GM13977 (cell line): ENCODE measurements around the gene ZFP64.

Source experiments
- DNase-seq: peaks from one replicate; pipeline ENCODE4 v3.0.0; 2012; ENCODE audit warnings: low spot score
- in situ Hi-C: fragments of 300-500 bp; cut with MboI; formaldehyde crosslinking; loops from one replicate; pipeline ENCODE4 v1.12.0; 2022; ENCODE audit warnings: low sequenced_read_pairs, low pct_unique_long_range_greater_than_20kb, mixed read lengths, inconsistent platforms; ENCODE audit not compliant: unreplicated experiment
- TF ChIP-seq, protein P1 (sequence below): IDR thresholded peaks from 2 replicates; pipeline ENCODE4 v1.5.1; 2012; ENCODE audit warnings: mild to moderate bottlenecking, control low read depth; ENCODE audit not compliant: insufficient read depth; ENCODE audit errors: extremely low read depth, missing control alignments

ZFP64 gene

DNA sequence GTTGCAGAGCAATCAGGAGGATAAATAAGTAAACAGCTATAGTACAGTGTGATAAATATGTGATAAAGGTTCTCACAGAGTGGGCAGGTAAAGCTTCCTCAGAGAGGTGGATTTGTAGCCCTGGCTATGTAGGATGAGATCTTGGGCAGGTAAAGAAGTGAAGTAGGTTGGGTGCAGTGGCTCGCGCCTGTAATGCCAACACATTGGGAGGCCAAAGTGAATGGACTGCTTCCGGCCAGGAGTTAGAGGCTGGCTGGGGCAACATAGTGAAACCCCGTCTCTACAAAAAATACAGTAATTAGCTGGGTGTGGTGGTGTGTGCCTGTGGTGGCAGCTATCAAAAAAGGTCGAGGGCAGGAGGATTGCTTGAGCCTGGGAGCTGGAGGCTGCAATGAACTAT lies 72.9 kb downstream of the ZFP64 start:
- in situ Hi-C loops: no loop called here
- TF ChIP-seq, protein P1, sequence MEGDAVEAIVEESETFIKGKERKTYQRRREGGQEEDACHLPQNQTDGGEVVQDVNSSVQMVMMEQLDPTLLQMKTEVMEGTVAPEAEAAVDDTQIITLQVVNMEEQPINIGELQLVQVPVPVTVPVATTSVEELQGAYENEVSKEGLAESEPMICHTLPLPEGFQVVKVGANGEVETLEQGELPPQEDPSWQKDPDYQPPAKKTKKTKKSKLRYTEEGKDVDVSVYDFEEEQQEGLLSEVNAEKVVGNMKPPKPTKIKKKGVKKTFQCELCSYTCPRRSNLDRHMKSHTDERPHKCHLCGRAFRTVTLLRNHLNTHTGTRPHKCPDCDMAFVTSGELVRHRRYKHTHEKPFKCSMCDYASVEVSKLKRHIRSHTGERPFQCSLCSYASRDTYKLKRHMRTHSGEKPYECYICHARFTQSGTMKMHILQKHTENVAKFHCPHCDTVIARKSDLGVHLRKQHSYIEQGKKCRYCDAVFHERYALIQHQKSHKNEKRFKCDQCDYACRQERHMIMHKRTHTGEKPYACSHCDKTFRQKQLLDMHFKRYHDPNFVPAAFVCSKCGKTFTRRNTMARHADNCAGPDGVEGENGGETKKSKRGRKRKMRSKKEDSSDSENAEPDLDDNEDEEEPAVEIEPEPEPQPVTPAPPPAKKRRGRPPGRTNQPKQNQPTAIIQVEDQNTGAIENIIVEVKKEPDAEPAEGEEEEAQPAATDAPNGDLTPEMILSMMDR: no peak
- DNase-seq: no peak

DNA sequence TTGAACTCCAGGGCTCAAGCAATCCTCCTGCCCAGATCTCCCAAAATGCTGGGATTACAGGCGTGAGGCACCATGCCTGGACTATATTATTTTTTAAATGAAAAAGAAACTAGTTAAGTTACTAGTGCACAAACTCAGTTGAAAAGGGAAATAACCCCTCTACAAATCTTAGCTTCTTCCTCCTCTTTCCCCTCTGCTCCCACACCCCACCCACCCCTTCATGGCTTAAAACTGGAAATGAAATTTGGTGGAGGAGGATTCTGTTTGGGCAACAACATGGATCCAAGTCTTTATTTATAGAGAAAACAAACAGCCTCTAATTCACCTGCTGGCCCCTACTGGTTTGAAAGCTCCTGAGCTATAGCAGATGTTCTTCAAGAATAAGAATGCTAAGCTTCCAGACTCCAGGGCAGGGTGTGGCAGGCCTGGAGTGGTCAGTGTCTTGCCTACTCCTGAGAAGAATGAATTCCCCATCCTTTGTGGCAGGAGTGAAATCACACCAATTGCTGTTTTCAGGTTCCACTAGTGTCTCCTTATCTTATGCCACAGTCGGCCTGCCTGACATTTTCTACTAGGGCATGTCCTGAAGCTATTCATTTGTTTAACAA lies 73.5 kb downstream of the ZFP64 start:
- in situ Hi-C loops: no loop called here
- TF ChIP-seq, protein P1: no peak
- no peak for DNase-seq

DNA sequence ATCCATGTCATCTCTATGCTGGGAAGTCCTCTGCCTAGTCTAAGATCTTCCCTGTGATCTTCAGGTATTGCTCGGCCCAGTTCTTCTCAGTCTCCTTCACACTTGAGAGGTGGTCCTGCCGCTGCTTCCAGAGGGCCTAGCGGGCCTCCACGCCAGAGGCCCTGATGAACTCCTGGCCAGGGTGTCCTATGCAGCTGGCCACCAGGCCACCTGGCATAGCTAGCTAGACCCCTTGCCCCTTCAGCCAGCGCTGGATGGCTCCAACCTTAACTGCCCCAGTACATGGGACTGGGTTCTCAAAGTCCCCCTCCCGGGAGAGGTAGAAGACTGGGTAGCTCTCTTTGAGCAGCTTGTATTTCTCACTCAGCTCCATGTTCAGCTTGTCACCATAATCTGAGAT lies 81.1 kb downstream of the ZFP64 start:
- DNase-seq: no peak
- in situ Hi-C loops: no loop called here
- TF ChIP-seq, protein P1: no peak

DNA sequence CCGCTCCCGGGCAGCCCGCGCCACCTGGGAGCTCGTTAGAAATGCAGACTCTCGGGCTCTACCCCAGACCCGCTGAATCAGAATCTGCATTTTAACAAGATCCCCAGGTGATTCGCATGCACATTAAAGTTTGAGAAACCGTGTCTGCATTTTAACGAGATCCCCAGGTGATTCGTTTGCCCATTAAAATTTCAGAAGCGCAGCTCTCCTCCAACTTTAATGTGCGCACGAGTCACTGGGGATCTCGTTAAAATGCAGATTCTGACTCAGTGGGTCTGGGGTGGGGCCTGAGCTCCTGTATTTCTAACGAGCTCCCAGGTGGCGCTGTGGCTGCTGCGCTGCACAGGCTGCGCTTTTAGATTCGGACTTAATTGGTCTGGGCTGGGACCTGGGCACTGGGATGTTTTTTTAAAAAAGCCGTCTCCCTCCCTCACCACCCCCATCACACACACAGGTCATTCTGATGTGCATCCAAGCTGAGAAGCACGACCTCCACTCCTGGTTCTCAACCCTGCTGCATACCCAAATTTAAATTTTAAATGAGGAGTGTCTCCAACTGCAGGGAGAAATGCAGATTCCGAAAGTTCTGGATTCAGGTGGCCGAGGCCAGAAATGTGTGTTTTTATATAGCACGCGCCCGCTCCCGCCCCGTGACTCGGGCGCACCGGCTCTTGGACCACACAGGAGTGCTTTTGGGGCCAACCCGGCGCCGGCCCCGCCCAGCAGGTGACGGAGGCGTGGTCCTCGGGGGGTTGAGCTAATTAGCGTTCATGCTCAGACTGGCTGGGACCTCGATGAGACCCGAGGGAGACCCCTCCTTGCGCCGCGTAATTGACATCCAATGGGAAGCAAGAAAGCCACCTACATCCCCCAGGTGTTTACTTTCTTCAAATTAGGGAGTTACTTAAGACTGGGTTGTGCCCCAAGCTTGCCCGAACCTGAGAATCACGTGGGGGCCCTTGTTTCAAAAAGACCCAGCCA lies 85.8 kb downstream of the ZFP64 start:
- no peak for DNase-seq
- in situ Hi-C loops: no loop called here
- TF ChIP-seq, protein P1: peak; percentile 46

DNA sequence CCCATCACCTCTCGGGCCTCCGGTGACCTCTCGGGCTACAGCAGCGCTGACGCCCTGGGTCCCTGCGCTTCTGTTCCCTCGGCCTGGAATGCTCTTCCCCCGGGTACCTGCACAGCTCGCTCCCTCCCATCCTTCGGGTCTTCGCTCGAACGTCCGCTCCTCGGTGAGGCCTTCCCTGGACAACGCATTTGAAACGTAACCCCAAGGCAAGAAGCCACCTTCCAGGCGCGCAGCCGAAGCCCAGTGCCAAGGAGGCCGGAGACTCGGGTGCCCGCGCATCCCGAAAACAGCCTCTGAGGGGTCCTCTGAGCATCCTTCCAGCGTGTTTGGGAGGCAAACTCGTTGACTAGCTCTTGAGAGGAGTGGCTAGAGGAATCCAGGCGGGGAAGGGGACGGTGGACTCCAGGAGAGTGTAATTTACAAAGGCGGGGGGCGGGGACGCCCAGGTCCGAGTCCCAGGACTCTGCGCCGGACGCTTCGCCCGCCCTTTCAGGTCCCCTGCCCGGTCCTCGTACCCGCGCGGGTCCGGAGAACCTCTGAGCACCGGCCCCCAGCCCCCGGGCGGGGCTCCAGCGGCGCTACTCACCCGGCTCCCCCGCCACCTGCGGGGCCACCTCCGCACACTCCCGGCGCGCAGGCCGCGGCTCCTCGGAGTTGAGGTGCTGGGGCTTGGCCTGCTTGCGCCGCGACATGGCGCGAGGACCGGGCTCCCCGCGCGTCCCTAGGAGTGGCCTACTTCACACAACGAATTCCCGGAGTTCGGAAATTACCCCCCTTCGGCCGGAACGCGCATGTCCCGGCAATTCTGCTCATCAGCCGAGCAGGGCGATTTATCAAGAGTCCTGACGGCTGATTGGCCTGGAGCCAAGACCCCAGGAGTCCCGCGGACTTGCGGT lies 86.8 kb downstream of the ZFP64 start:
- in situ Hi-C loops: no loop called here
- TF ChIP-seq, protein P1: no peak
- no peak for DNase-seq

DNA sequence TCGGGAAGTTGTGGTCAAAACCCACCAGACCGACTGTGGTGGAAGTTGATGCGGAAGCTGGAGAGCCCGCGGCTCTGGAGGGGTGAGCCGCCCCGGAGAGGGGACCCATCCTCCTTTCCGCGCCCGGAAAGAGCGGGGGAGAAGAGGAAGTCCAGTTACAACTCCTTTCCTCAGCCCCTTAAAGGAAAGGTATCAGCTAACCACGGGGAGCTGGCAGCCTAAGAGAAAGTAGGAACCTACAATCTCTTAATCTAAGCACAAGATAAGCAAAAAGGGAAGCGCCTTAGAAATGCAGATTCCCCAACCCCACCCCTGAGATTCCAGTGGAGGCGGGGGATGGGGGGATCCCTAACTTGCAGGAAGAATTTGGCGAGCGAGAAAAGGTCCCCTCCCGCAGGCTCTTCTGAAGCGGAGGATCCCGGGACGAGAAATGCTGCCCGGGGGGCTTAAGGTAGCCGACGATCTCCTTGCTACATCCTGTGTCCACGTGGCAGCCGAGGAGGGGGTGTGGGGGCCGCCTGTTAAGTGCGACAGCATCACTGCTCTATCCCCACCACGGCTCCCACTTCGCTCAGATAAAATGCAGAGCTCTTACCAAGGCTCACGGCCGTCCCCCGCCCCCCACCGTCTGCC lies 87.5 kb downstream of the ZFP64 start:
- DNase-seq: no peak
- in situ Hi-C loops: no loop called here
- TF ChIP-seq, protein P1: no peak
